Stimulated activated CD8-positive, alpha-beta memory T cell treated with anti-CD3 and anti-CD28 coated beads, Interleukin-2, amount 100 ng/mL, for 1 hour (primary cell): ENCODE measurements around the gene RNGTT.
"Not testable (repeated sequence)": the region's sequence is repeated elsewhere in the genome, so short reads cannot be mapped to it uniquely, and the experiment has no call there.

Source experiments
- DNase-seq, 2 donors: peaks; one replicate each; pipeline ENCODE4 v3.0.0-alpha.2; 2020; ENCODE audit warnings: low read depth in 2 of 2

RNGTT gene

GRCh38 chr6:88867841-88868731 is 95.3 kb downstream of the RNGTT start:
- DNase-seq, result no peak

GRCh38 chr6:88866856-88867255 is 96.6 kb downstream of the RNGTT start:
- DNase-seq, result no peak

- no peak for DNase-seq
Measured at GRCh38 chr6:88865275-88865674, 98.1 kb downstream of the RNGTT start.

GRCh38 chr6:88864359-88865054 is 98.9 kb downstream of the RNGTT start:
- no peak for DNase-seq

GRCh38 chr6:88860310-88860709 is 103.1 kb downstream of the RNGTT start:
- DNase-seq, result no peak

- DNase-seq, result no peak
Measured at GRCh38 chr6:88858455-88858854, 105.0 kb downstream of the RNGTT start.

- DNase-seq, result no peak
Measured at GRCh38 chr6:88856566-88856965, 106.9 kb downstream of the RNGTT start.

GRCh38 chr6:88855541-88856147 is 107.8 kb downstream of the RNGTT start:
- no peak for DNase-seq

- DNase-seq, result no peak
Measured at GRCh38 chr6:88852775-88853174, 110.6 kb downstream of the RNGTT start.

- no peak for DNase-seq
Measured at GRCh38 chr6:88852000-88852399, 111.4 kb downstream of the RNGTT start.

GRCh38 chr6:88848870-88849269 is 114.5 kb downstream of the RNGTT start:
- DNase-seq, result no peak

GRCh38 chr6:88843040-88843439 is 120.4 kb downstream of the RNGTT start:
- no peak for DNase-seq

GRCh38 chr6:88842320-88842719 is 121.1 kb downstream of the RNGTT start:
- DNase-seq, result no peak

GRCh38 chr6:88840796-88841539 is 122.5 kb downstream of the RNGTT start:
- DNase-seq, result no peak

- DNase-seq, result no peak
Measured at GRCh38 chr6:88840289-88840688, 123.1 kb downstream of the RNGTT start.

- no peak for DNase-seq
Measured at GRCh38 chr6:88839280-88839679, 124.1 kb downstream of the RNGTT start.

- no peak for DNase-seq
Measured at GRCh38 chr6:88835210-88835609, 128.2 kb downstream of the RNGTT start.

- not testable (repeated sequence) for DNase-seq
Measured at GRCh38 chr6:88833071-88833470, 130.3 kb downstream of the RNGTT start.

- DNase-seq, result not testable (repeated sequence)
Measured at GRCh38 chr6:88827599-88827998, 135.8 kb downstream of the RNGTT start.

- no peak for DNase-seq
Measured at GRCh38 chr6:88825856-88826255, 137.6 kb downstream of the RNGTT start.

GRCh38 chr6:88823998-88824397 is 139.4 kb downstream of the RNGTT start:
- DNase-seq, result no peak

- DNase-seq, result no peak
Measured at GRCh38 chr6:88815491-88815890, 147.9 kb downstream of the RNGTT start.
